GM19455 (cell line): ENCODE measurements around the gene CALHM6.

Experiments
- ATAC-seq: cut with Tn5 transposase; IDR thresholded peaks from one replicate; pipeline ENCODE4 v1.9.1; 2021; ENCODE audit not compliant: unreplicated experiment

The CALHM6 gene

GRCh38 chr6:116444575-116444974, 16.6 kb upstream of the CALHM6 start:
- ATAC-seq, result no peak

- ATAC-seq, result no peak
These were observed 16.1 kb upstream of the CALHM6 start for GRCh38 chr6:116445102-116445501.

- ATAC-seq, result no peak
These were observed 14.8 kb upstream of the CALHM6 start for GRCh38 chr6:116446399-116446798.

GRCh38 chr6:116447052-116447451, 14.1 kb upstream of the CALHM6 start:
- ATAC-seq, result no peak

- ATAC-seq, result no peak
These were observed 13.6 kb upstream of the CALHM6 start for GRCh38 chr6:116447496-116448011.

GRCh38 chr6:116449565-116449964, 11.6 kb upstream of the CALHM6 start:
- no peak for ATAC-seq

GRCh38 chr6:116450185-116450710, 10.9 kb upstream of the CALHM6 start:
- ATAC-seq, result no peak

GRCh38 chr6:116450769-116451740, 10.1 kb upstream of the CALHM6 start:
- ATAC-seq, result peak; percentile 87

- ATAC-seq, result no peak
These were observed 9.3 kb upstream of the CALHM6 start for GRCh38 chr6:116451916-116452315.

- no peak for ATAC-seq
These were observed 8.6 kb upstream of the CALHM6 start for GRCh38 chr6:116452531-116452930.

GRCh38 chr6:116456106-116456505, 5.1 kb upstream of the CALHM6 start:
- no peak for ATAC-seq

GRCh38 chr6:116456927-116457326, 4.2 kb upstream of the CALHM6 start:
- no peak for ATAC-seq

- ATAC-seq, result no peak
These were observed 2.9 kb upstream of the CALHM6 start for GRCh38 chr6:116458264-116458663.

GRCh38 chr6:116459927-116460326, 1.2 kb upstream of the CALHM6 start:
- ATAC-seq, result no peak

GRCh38 chr6:116461932-116462885, 1.0 kb downstream of the CALHM6 start:
- peak; percentile 89 for ATAC-seq

- no peak for ATAC-seq
These were observed 2.1 kb downstream of the CALHM6 start for GRCh38 chr6:116463301-116463700.

GRCh38 chr6:116465246-116465645, 4.1 kb downstream of the CALHM6 start:
- ATAC-seq, result no peak

- no peak for ATAC-seq
These were observed 5.9 kb downstream of the CALHM6 start for GRCh38 chr6:116467096-116467495.

- no peak for ATAC-seq
These were observed 6.3 kb downstream of the CALHM6 start for GRCh38 chr6:116467514-116467913.

GRCh38 chr6:116468293-116468692, 7.1 kb downstream of the CALHM6 start:
- no peak for ATAC-seq

- ATAC-seq, result no peak
These were observed 10.4 kb downstream of the CALHM6 start for GRCh38 chr6:116471531-116471930.
